Measurements from ENCODE around the gene PAK5. TPM values are rescaled to one million over a fixed set of nuclear protein-coding genes. Genes with fewer than 3 reads are reported as not detected.

PAK5 gene
- total RNA-seq, 1 experiment from 2014 or later: not detected

DNA sequence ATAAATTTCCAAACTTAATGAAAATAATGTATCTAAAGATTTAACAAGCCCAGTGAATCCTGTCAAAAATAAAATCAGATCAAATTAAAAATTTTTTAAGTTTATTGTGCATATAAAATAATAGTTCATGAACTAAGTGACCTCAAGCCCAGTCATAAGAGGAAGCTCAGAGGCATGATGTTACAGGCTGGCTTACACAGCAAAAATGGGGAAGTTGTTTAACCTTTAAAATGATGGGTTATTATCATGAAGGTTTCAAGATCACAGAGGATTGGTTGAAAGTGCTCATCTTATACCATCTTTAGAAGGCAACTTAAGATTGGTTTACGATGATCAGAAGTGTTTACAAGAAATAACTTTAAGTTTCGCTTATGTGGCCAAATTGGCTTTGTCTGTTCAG, 102.5 kb downstream of the PAK5 start:
- DNase-seq (ENCODE audit: low read depth, low spot score) (no peak), ATAC-seq (no peak)
- BruUV-seq (replicated peaks): no TSS peak
- no peak overlapping the region for H3K4me2 ChIP-seq (ENCODE audit: low read length)
- TF ChIP-seq ZFX (IDR thresholded peaks at IDR 0.05) (no peak), CTCF (IDR thresholded peaks at IDR 0.05 in 2 of 3, conservative IDR thresholded peaks at IDR 0.05 in 1 of 3; ENCODE audit: borderline replicate concordance in 1 of 3, insufficient read depth in 1 of 3, low read depth in 2 of 3, low read length in 2 of 3) (no peak)
- CTCF ChIA-PET: no interaction called here
- no peaks in the 10 kb centered on the region for H3K4me1 ChIP-seq (ENCODE audit: control insufficient read depth in 1 of 2, insufficient read depth in 2 of 2, low read length in 2 of 2)
- no peaks in the 10 kb centered on the region for H3K9me2 ChIP-seq (ENCODE audit: insufficient read depth)
- POLR2A ChIA-PET: no interaction called here
- no peaks in the 10 kb centered on the region for H3K79me2 ChIP-seq (ENCODE audit: insufficient read depth, low read length)
- no peaks in the 10 kb centered on the region for H4K20me1 ChIP-seq (ENCODE audit: insufficient read depth)
- intact Hi-C loops (cut with micrococcal nuclease): no loop called here
- RAD21 ChIA-PET (ENCODE audit: low non-redundant PET in 1 of 2, low total read pairs in 2 of 2, uncharacterized antibody in 2 of 2, unreplicated experiment in 2 of 2): no interaction called here
- no peak overlapping the region for H2AFZ ChIP-seq (ENCODE audit: low read depth, low read length, poor library complexity, severe bottlenecking)
- no peak overlapping the region for H3K4me3 ChIP-seq (replicated peaks in 1 of 2; ENCODE audit: low read depth in 1 of 2, low read length in 2 of 2)
- H3K9me3 ChIP-seq (ENCODE audit: control insufficient read depth in 1 of 2, insufficient read depth in 1 of 2, low read depth in 1 of 2, low read length in 2 of 2): no peaks in the 10 kb centered on the region; a peak in 1 of 4 replicates
- H3K27me3 ChIP-seq (ENCODE audit: insufficient read depth, low read length): no peaks in the 10 kb centered on the region
- H3K36me3 ChIP-seq (ENCODE audit: control insufficient read depth in 1 of 2, insufficient read depth in 2 of 2, low read length in 2 of 2): no peaks in the 10 kb centered on the region
- no peak overlapping the region for H3K27ac ChIP-seq (ENCODE audit: low read depth, low read length)
- H3K9ac ChIP-seq (ENCODE audit: low read length): no peak overlapping the region

DNA sequence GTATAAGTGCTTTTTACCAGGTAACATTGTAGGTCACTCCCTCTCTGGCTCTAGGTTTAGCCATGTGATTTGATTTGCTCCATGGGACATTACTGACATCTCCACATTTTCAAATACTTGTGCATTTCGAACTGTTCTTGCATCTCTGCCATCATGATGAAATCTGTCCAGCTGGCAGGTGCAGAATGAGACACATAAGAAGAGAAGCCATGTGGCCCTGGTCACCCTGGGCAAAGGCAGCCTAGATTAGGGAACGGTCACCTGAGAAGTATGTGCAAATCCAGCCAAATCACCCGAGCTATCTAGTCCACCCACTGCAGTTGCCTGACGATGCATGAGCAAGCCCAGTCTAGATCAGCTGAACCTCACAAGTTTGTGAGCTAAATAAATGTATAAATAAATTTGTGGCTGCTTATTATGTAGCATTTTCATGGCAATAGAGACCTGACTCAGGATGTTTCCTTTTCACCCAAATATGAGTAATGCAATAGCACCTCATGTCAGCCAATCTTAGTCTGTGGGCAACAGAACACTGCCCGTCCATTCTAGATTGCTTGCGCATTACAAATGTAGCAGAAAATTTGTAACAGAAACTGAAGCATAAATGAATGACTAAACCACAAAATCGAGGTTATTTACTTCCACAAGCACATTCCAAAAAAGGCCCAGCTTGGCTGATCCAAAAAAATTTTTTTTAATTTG, 115.2 kb downstream of the PAK5 start:
- ATAC-seq: no peak
- no TSS peak for BruUV-seq (replicated peaks)
- CTCF ChIA-PET: no interaction called here

More for the DNA sequence above, 115.2 kb downstream of the PAK5 start:
- Histone ChIP-seq H2AFZ (ENCODE audit: low read depth, low read length, poor library complexity, severe bottlenecking) (no peak overlapping the region), H3K9me3 (ENCODE audit: control insufficient read depth in 1 of 2, insufficient read depth in 1 of 2, low read depth in 1 of 2, low read length in 2 of 2) (no peaks in the 10 kb centered on the region), H3K36me3 (ENCODE audit: control insufficient read depth in 1 of 2, insufficient read depth in 2 of 2, low read length in 2 of 2) (no peaks in the 10 kb centered on the region), H3K4me1 (ENCODE audit: control insufficient read depth in 1 of 2, insufficient read depth in 2 of 2, low read length in 2 of 2) (no peaks in the 10 kb centered on the region), H3K4me3 (replicated peaks in 1 of 2; ENCODE audit: low read depth in 1 of 2, low read length in 2 of 2) (no peak overlapping the region), H3K27ac (ENCODE audit: low read depth, low read length) (no peak overlapping the region), H3K9me2 (ENCODE audit: insufficient read depth) (no peaks in the 10 kb centered on the region), H3K79me2 (ENCODE audit: insufficient read depth, low read length) (no peaks in the 10 kb centered on the region), H3K27me3 (ENCODE audit: insufficient read depth, low read length) (no peaks in the 10 kb centered on the region), H3K4me2 (ENCODE audit: low read length) (no peak overlapping the region), H4K20me1 (ENCODE audit: insufficient read depth) (no peaks in the 10 kb centered on the region), H3K9ac (ENCODE audit: low read length) (no peak overlapping the region)
- intact Hi-C loops (cut with micrococcal nuclease): no loop called here
- DNase-seq (ENCODE audit: low read depth, low spot score): no peak
- POLR2A ChIA-PET: no interaction called here
- RAD21 ChIA-PET (ENCODE audit: low non-redundant PET in 1 of 2, low total read pairs in 2 of 2, uncharacterized antibody in 2 of 2, unreplicated experiment in 2 of 2): no interaction called here
- TF ChIP-seq ELF1 (IDR thresholded peaks at IDR 0.05; ENCODE audit: borderline replicate concordance, low read depth): no peak
- TF ChIP-seq MAX (IDR thresholded peaks at IDR 0.05): no peak
